Fibroblast of skin of left quadriceps (primary cell): Measurements from ENCODE around the gene FRAT1.

Experiments
- DNase-seq, 2 experiments: peaks; one replicate each; pipeline ENCODE4 v3.0.0-alpha.2; 2013; ENCODE audit warnings: low read depth in 2 of 2

Gene FRAT1

DNA sequence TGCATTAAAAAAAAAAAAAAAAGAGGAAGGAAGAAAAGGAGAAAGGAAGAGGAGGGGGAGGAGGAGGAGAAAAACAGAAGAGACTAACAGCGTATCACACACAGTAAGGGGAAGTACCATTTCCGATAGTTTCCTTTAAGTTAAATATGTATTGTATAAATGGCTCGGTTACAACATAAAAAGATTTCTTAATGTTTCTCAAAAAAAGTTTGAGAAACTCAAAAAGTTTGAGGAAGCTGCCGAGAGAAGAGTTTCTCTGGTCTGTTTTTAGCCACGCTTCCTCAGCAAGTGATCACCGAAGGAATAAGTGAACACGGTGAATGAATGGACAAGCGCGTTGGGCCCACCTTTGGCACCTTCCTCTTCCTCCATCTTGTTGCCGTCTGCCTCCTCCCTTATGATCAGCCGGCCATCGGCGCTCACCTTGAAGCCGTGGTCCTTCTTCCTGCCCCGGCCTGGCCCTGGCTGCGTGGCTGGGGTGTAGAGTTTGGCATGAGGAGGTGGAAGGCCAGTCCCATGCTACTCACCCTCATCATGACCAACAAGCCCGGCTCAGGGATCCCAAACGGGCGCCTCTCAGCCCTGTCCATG is 46.8 kb downstream of the FRAT1 start:
- DNase-seq = no peak

- DNase-seq = no peak
Measured at GRCh38 chr10:97366572-97366971, 47.5 kb downstream of the FRAT1 start.

GRCh38 chr10:97367126-97367649 is 48.1 kb downstream of the FRAT1 start:
- DNase-seq = no peak
